MM.1S (cell line): Measurements from ENCODE around the gene SH3BP2.

Source experiments
- EZH2 ChIP-seq: fragments of 300-600 bp; sonication (generic); optimal IDR thresholded peaks from 2 replicates; pipeline ENCODE3; 2017; ENCODE audit warnings: low read depth, mild to moderate bottlenecking, antibody characterized with exemption, low read length, mixed read lengths
- TF ChIP-seq, protein P1 (sequence below): fragments of 300-600 bp; sonication (generic); IDR thresholded peaks from 2 replicates; pipeline ENCODE4 v1.5.1; 2016; ENCODE audit warnings: antibody characterized with exemption, low read length, mixed read lengths

DNA sequence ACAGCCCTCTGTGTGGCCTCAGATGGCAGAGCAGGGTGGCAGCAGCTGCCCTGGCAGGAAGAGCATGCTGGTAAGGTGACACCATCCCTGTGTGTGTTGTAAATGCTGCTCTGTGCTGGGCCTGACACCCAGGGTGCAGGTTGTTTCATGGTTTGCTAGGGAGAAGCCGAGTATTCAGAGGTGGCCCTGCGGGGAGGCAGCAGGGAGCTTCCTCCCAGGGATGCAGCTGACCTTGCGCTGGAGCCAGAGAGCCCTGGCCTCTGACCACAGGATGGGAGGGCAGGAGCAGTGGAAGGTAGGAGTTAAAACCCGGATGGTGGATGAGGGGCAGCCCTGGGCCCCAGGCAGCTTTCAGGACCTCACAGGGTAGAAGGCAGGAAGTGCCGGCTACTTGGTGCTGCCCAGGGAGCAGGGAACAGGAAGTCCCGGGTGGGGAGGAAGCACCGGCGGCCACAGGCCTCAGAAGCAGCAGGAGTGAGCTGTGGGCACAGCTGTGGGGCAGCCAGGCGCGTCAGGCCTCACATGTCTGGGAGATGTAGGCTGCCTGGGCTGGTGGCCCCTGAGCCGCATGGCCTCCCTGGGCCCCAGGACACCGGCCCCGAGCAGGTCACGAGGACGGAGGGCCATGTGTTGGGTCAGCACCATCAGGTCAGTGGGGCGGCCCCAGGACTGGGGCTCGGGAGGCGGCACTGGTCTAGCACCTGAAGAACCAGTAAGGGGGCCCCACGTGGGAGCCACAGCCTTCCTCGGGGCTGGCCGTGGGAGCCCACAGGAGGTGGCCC lies 19.1 kb downstream of the SH3BP2 start:
- TF ChIP-seq, protein P1, sequence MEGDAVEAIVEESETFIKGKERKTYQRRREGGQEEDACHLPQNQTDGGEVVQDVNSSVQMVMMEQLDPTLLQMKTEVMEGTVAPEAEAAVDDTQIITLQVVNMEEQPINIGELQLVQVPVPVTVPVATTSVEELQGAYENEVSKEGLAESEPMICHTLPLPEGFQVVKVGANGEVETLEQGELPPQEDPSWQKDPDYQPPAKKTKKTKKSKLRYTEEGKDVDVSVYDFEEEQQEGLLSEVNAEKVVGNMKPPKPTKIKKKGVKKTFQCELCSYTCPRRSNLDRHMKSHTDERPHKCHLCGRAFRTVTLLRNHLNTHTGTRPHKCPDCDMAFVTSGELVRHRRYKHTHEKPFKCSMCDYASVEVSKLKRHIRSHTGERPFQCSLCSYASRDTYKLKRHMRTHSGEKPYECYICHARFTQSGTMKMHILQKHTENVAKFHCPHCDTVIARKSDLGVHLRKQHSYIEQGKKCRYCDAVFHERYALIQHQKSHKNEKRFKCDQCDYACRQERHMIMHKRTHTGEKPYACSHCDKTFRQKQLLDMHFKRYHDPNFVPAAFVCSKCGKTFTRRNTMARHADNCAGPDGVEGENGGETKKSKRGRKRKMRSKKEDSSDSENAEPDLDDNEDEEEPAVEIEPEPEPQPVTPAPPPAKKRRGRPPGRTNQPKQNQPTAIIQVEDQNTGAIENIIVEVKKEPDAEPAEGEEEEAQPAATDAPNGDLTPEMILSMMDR, result no peak
- TF ChIP-seq EZH2, result no peak
